Activated CD8-positive, alpha-beta T cell treated with anti-CD3 and anti-CD28 coated beads for 36 hours (primary cell): Measurements from ENCODE around the gene COL19A1. TPM values are rescaled to one million over a fixed set of nuclear protein-coding genes. Genes with fewer than 3 reads are reported as not detected.

Source experiments
- ATAC-seq: fragments of 200-7000 bp; cut with Tn5 transposase; one replicate; pipeline ENCODE4 v1.10.0; 2021; ENCODE audit warnings: mild to moderate bottlenecking, moderate library complexity
- CTCF ChIA-PET: fragments of 350-600 bp; sonication (Branson Sonifier 250); formaldehyde crosslinking; loops from one replicate; lab custom pipeline; 2021; ENCODE audit warnings: antibody characterized with exemption; lab: Charles Lee
- POLR2A ChIA-PET: fragments of 350-600 bp; sonication (Branson Sonifier 250); formaldehyde crosslinking; loops from one replicate; lab custom pipeline; 2021; ENCODE audit warnings: antibody characterized with exemption; lab: Charles Lee
- DNase-seq: peaks from one replicate; pipeline ENCODE4 v3.0.0-alpha.2; 2020
- H3K27ac Mint-ChIP-seq: one replicate; pipeline ENCODE4 v1.8.0; 2021; ENCODE audit warnings: mild to moderate bottlenecking, mixed read lengths
- H3K27me3 Mint-ChIP-seq: one replicate; pipeline ENCODE4 v1.8.0; 2021; ENCODE audit warnings: mixed read lengths
- H3K36me3 Mint-ChIP-seq: one replicate; pipeline ENCODE4 v1.8.0; 2021; ENCODE audit warnings: low read depth, mixed read lengths
- H3K4me1 Mint-ChIP-seq: one replicate; pipeline ENCODE4 v1.8.0; 2021; ENCODE audit warnings: low read depth, mixed read lengths
- H3K4me3 Mint-ChIP-seq: one replicate; pipeline ENCODE4 v1.8.0; 2021; ENCODE audit warnings: mild to moderate bottlenecking, moderate library complexity, mixed read lengths
- H3K9me3 Mint-ChIP-seq: one replicate; pipeline ENCODE4 v1.8.0; 2021; ENCODE audit warnings: mixed read lengths
- CTCF ChIP-seq: fragments of 200-600 bp; IDR thresholded peaks from one replicate; pipeline ENCODE4 v1.8.0; 2022; ENCODE audit warnings: antibody characterized with exemption, mild to moderate bottlenecking
- intact Hi-C: fragments of 100-400 bp; cut with micrococcal nuclease; formaldehyde crosslinking; loops from one replicate; pipeline ENCODE4 v1.10.0; 2022
- total RNA-seq, 2 experiments: library from RNA; stranded (reverse); gene quantifications; one replicate each; pipeline ENCODE4 v1.2.3, GENCODE V29; 2021

COL19A1 gene
- total RNA-seq, 2 experiments from 2014 or later = 0.14 TPM; not detected in 1

GRCh38 chr6:70073637-70074036 lies 207.3 kb downstream of the COL19A1 start:
- H3K36me3 Mint-ChIP-seq = no peaks in the 10 kb centered on the region
- TF ChIP-seq CTCF = no peak
- H3K4me3 Mint-ChIP-seq = no peak overlapping the region
- no peaks in the 10 kb centered on the region for H3K4me1 Mint-ChIP-seq
- H3K9me3 Mint-ChIP-seq = no peaks in the 10 kb centered on the region
- no peak for ATAC-seq
- ChIA-PET POLR2A (no interaction called here), CTCF (no interaction called here)
- DNase-seq = no peak
- H3K27me3 Mint-ChIP-seq = no peaks in the 10 kb centered on the region
- no peak overlapping the region for H3K27ac Mint-ChIP-seq
- intact Hi-C loops = no loop called here

GRCh38 chr6:70079241-70079640 lies 212.9 kb downstream of the COL19A1 start:
- intact Hi-C loops = no loop called here
- TF ChIP-seq CTCF = no peak
- no peak overlapping the region for H3K4me3 Mint-ChIP-seq
- no peak overlapping the region for H3K27ac Mint-ChIP-seq
- H3K4me1 Mint-ChIP-seq = no peaks in the 10 kb centered on the region
- CTCF ChIA-PET = no interaction called here
- POLR2A ChIA-PET = no interaction called here
- no peaks in the 10 kb centered on the region for H3K27me3 Mint-ChIP-seq
- H3K36me3 Mint-ChIP-seq = no peaks in the 10 kb centered on the region
- no peak for DNase-seq
- ATAC-seq = no peak
- no peaks in the 10 kb centered on the region for H3K9me3 Mint-ChIP-seq

- DNase-seq (no peak), ATAC-seq (no peak)
- peaks cover 1% of the 10 kb centered on the region for H3K27me3 Mint-ChIP-seq
- no peaks in the 10 kb centered on the region for H3K4me1 Mint-ChIP-seq
- H3K4me3 Mint-ChIP-seq = no peak overlapping the region
- no peaks in the 10 kb centered on the region for H3K9me3 Mint-ChIP-seq
- TF ChIP-seq CTCF = no peak
- intact Hi-C loops = no loop called here
- ChIA-PET POLR2A (no interaction called here), CTCF (no interaction called here)
- H3K36me3 Mint-ChIP-seq = no peaks in the 10 kb centered on the region
- H3K27ac Mint-ChIP-seq = no peak overlapping the region
Measured at GRCh38 chr6:70080443-70081070, 214.2 kb downstream of the COL19A1 start.

- Mint-ChIP-seq H3K4me1 (no peaks in the 10 kb centered on the region), H3K4me3 (no peak overlapping the region), H3K27ac (no peak overlapping the region), H3K27me3 (peaks cover 3% of the 10 kb centered on the region), H3K9me3 (no peaks in the 10 kb centered on the region), H3K36me3 (no peaks in the 10 kb centered on the region)
- ATAC-seq = no peak
- POLR2A ChIA-PET = no interaction called here
- TF ChIP-seq CTCF = no peak
- no peak for DNase-seq
- intact Hi-C loops = no loop called here
- CTCF ChIA-PET = no interaction called here
Measured at GRCh38 chr6:70082830-70083229, 216.5 kb downstream of the COL19A1 start.

- Mint-ChIP-seq H3K27me3 (peaks cover 3% of the 10 kb centered on the region), H3K27ac (no peak overlapping the region), H3K4me1 (no peaks in the 10 kb centered on the region), H3K9me3 (no peaks in the 10 kb centered on the region), H3K36me3 (no peaks in the 10 kb centered on the region), H3K4me3 (no peak overlapping the region)
- DNase-seq (no peak), ATAC-seq (no peak)
- intact Hi-C loops = no loop called here
- POLR2A ChIA-PET = no interaction called here
- TF ChIP-seq CTCF = no peak
- CTCF ChIA-PET = no interaction called here
Measured at GRCh38 chr6:70086806-70087205, 220.4 kb downstream of the COL19A1 start.
